Fibroblast of pulmonary artery (primary cell): ENCODE measurements around the gene CD207.

Source experiments
- DNase-seq: peaks from one replicate; pipeline ENCODE4 v3.0.0-alpha.2; 2010; ENCODE audit warnings: low read depth
- H3K4me3 ChIP-seq: replicated peaks from 2 replicates; pipeline ENCODE4 v1.5.1; 2011; ENCODE audit warnings: low read depth, mild to moderate bottlenecking, control low read depth, low read length, moderate library complexity
- TF ChIP-seq, protein P1 (sequence below): IDR thresholded peaks from 2 replicates; pipeline ENCODE4 v1.5.1; 2011; ENCODE audit warnings: mild to moderate bottlenecking, control low read depth, low read length, inconsistent platforms; ENCODE audit errors: missing control alignments

The CD207 gene

GRCh38 chr2:70861777-70862625 lies 26.4 kb upstream of the CD207 start:
- H3K4me3 ChIP-seq, result no peak overlapping the region
- TF ChIP-seq, protein P1, sequence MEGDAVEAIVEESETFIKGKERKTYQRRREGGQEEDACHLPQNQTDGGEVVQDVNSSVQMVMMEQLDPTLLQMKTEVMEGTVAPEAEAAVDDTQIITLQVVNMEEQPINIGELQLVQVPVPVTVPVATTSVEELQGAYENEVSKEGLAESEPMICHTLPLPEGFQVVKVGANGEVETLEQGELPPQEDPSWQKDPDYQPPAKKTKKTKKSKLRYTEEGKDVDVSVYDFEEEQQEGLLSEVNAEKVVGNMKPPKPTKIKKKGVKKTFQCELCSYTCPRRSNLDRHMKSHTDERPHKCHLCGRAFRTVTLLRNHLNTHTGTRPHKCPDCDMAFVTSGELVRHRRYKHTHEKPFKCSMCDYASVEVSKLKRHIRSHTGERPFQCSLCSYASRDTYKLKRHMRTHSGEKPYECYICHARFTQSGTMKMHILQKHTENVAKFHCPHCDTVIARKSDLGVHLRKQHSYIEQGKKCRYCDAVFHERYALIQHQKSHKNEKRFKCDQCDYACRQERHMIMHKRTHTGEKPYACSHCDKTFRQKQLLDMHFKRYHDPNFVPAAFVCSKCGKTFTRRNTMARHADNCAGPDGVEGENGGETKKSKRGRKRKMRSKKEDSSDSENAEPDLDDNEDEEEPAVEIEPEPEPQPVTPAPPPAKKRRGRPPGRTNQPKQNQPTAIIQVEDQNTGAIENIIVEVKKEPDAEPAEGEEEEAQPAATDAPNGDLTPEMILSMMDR, result peak; percentile 100
- peak; percentile 80 for DNase-seq

GRCh38 chr2:70855667-70856066 lies 20.1 kb upstream of the CD207 start:
- no peak for DNase-seq
- TF ChIP-seq, protein P1, result no peak
- no peak overlapping the region for H3K4me3 ChIP-seq

- TF ChIP-seq, protein P1, result no peak
- H3K4me3 ChIP-seq, result no peak overlapping the region
- no peak for DNase-seq
Observed at GRCh38 chr2:70854411-70854810, 18.8 kb upstream of the CD207 start.

DNA sequence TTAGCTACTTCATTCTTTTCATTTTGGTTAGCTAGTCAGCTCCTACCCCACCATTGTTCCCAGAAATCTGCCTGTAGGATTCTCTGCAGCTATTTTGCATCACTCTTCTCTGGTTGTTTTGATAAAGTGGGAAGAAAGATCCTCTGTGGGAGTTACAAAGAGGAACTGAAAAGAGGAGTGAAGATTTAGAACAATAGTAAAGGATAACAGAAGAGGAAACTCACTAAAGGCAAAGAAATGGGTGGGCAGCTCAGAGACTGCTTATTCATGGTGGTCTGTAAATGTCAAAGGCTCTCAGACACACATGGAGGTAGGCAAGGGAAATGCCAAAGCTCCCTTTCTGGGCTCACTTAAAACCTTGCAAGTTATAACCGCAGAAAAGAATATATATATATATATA lies 17.2 kb upstream of the CD207 start:
- no peak overlapping the region for H3K4me3 ChIP-seq
- TF ChIP-seq, protein P1, result no peak
- DNase-seq, result peak; percentile 13

DNA sequence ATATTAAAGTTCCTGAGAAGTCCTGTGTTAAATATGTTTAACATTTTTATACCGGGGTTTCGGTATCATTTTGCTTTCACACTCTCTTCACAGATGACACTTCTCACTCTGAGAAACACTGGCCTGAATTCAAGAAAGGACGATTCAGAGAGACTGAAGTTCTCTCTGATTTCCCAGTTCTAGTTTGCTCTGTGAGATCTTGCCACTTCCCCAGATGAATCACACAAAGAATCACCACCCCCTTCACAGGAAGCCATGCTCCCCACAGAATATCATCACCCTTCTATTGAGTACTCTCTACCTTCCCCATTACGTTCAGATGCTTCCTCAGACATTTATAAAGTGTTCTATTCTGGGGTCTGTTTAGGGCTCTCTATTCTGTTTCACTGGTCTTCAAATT lies 16.1 kb upstream of the CD207 start:
- TF ChIP-seq, protein P1, result no peak
- peak; percentile 18 for DNase-seq

DNA sequence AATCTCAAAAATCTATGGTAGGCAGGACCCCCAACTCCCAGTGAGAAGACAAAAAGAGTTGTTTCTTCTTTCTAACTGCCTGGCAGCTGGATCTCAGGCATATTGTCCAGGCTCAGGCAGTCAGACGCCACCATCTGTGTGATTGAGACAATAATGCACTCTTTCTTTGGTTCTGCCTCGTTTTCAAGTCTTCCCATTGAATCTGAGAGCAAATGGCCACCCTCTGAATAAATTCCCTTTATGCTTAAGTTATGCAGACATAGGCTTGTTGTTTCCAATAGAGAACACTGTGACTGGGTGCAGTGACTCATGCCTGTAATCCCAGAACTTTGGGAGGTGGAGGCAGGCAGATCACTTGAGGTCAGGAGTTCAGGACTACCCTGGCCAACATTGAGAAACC lies 15.3 kb upstream of the CD207 start:
- TF ChIP-seq, protein P1, result no peak
- no peak for DNase-seq
- H3K4me3 ChIP-seq, result no peak overlapping the region

More for the DNA sequence above, 16.1 kb upstream of the CD207 start:
- H3K4me3 ChIP-seq, result no peak overlapping the region

DNA sequence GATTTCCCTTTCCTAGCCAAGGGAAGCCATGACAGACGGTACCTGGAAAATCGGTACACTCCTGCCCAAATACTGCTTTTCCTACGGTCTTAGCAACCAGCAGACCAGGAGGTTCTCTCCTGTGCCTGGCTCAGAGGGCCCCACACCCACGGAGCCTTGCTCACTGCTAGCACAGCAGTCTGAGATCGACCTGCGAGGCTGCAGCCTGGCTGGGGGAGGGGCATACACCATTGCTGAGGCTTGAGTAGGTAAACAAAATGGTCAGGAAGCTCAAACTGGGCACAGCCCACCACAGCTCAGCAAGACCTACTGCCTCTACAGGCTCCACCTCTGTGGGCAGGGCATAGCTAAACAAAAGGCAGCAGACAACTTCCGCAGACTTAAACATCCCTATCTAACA lies 6.8 kb upstream of the CD207 start:
- no peak for DNase-seq

More for the DNA sequence above, 6.8 kb upstream of the CD207 start:
- H3K4me3 ChIP-seq, result no peak overlapping the region
- TF ChIP-seq, protein P1, result no peak
